Neuron (in vitro differentiated cells): ENCODE results near the gene FOXP1.

Experiments
- H2AFZ ChIP-seq: one replicate; pipeline ENCODE4 v1.6.1; 2013; ENCODE audit warnings: low read depth, mild to moderate bottlenecking, inconsistent platforms, low read length, moderate library complexity
- H3K27me3 ChIP-seq: one replicate; pipeline ENCODE4 v1.6.1; 2013; ENCODE audit warnings: low read length; ENCODE audit not compliant: insufficient read depth
- H3K36me3 ChIP-seq: one replicate; pipeline ENCODE4 v1.6.1; 2013; ENCODE audit warnings: low read length; ENCODE audit not compliant: insufficient read depth
- H3K4me1 ChIP-seq: one replicate; pipeline ENCODE4 v1.6.1; 2013; ENCODE audit warnings: low read length; ENCODE audit not compliant: insufficient read depth
- H3K4me3 ChIP-seq: 2 replicates; pipeline ENCODE4 v1.5.1; 2013; ENCODE audit warnings: mild to moderate bottlenecking, low read length, moderate library complexity
- H3K9me3 ChIP-seq: one replicate; pipeline ENCODE4 v1.6.1; 2013; ENCODE audit warnings: low read length

Gene FOXP1

GRCh38 chr3:70919091-70919490, 664.4 kb downstream of the FOXP1 start:
- no peak overlapping the region for H2AFZ ChIP-seq
- no peaks in the 10 kb centered on the region for H3K9me3 ChIP-seq
- H3K36me3 ChIP-seq: no peaks in the 10 kb centered on the region
- H3K27me3 ChIP-seq: no peaks in the 10 kb centered on the region
- H3K4me1 ChIP-seq: no peaks in the 10 kb centered on the region
- no peak overlapping the region for H3K4me3 ChIP-seq

GRCh38 chr3:70916375-70917055, 667.0 kb downstream of the FOXP1 start:
- Histone ChIP-seq H3K36me3 (no peaks in the 10 kb centered on the region), H2AFZ (no peak overlapping the region), H3K4me3 (no peak overlapping the region), H3K27me3 (no peaks in the 10 kb centered on the region), H3K4me1 (no peaks in the 10 kb centered on the region), H3K9me3 (no peaks in the 10 kb centered on the region)

GRCh38 chr3:70914862-70915261, 668.7 kb downstream of the FOXP1 start:
- H2AFZ ChIP-seq: no peak overlapping the region
- H3K4me3 ChIP-seq: no peak overlapping the region
- no peaks in the 10 kb centered on the region for H3K27me3 ChIP-seq
- no peaks in the 10 kb centered on the region for H3K9me3 ChIP-seq
- no peaks in the 10 kb centered on the region for H3K36me3 ChIP-seq
- no peaks in the 10 kb centered on the region for H3K4me1 ChIP-seq

GRCh38 chr3:70911719-70912118, 671.8 kb downstream of the FOXP1 start:
- no peaks in the 10 kb centered on the region for H3K4me1 ChIP-seq
- H3K9me3 ChIP-seq: no peaks in the 10 kb centered on the region
- H3K36me3 ChIP-seq: no peaks in the 10 kb centered on the region
- no peaks in the 10 kb centered on the region for H3K27me3 ChIP-seq
- no peak overlapping the region for H3K4me3 ChIP-seq
- H2AFZ ChIP-seq: no peak overlapping the region

GRCh38 chr3:70905491-70905890, 678.0 kb downstream of the FOXP1 start:
- Histone ChIP-seq H3K4me1 (no peaks in the 10 kb centered on the region), H3K9me3 (no peaks in the 10 kb centered on the region), H3K4me3 (no peak overlapping the region), H2AFZ (no peak overlapping the region), H3K36me3 (no peaks in the 10 kb centered on the region), H3K27me3 (no peaks in the 10 kb centered on the region)
